Endodermal cell (in vitro differentiated cells): ENCODE measurements around the gene ZBTB49. TPM values are rescaled to one million over a fixed set of nuclear protein-coding genes. Genes with fewer than 3 reads are reported as not detected.

Experiments
- DNase-seq: peaks from one replicate; pipeline ENCODE4 v3.0.0-alpha.2; 2017
- H3K27ac ChIP-seq: 2 replicates; pipeline ENCODE4 v1.5.1; 2013; ENCODE audit warnings: mild to moderate bottlenecking, low read depth, low read length, moderate library complexity
- H3K27me3 ChIP-seq: 2 replicates; pipeline ENCODE4 v1.6.1; 2013; ENCODE audit warnings: mild to moderate bottlenecking, low read length, moderate library complexity; ENCODE audit not compliant: insufficient read depth, control insufficient read depth, poor library complexity, severe bottlenecking
- H3K36me3 ChIP-seq: 2 replicates; pipeline ENCODE4 v1.7.0; 2013; ENCODE audit warnings: mild to moderate bottlenecking, low read length, moderate library complexity; ENCODE audit not compliant: control insufficient read depth, insufficient read depth
- H3K4me1 ChIP-seq: one replicate; pipeline ENCODE4 v1.7.0; 2013; ENCODE audit warnings: low read length; ENCODE audit not compliant: control insufficient read depth, insufficient read depth
- H3K4me3 ChIP-seq: 2 replicates; pipeline ENCODE4 v1.5.1; 2013; ENCODE audit warnings: mild to moderate bottlenecking, low read length, moderate library complexity
- H3K9ac ChIP-seq: 2 replicates; pipeline ENCODE4 v1.6.1; 2013; ENCODE audit warnings: mild to moderate bottlenecking, low read length, moderate library complexity; ENCODE audit not compliant: poor library complexity, severe bottlenecking; ENCODE audit errors: extremely low read depth
- H3K9me3 ChIP-seq: 2 replicates; pipeline ENCODE4 v1.6.1; 2013; ENCODE audit warnings: mild to moderate bottlenecking, low read length, moderate library complexity; ENCODE audit not compliant: control insufficient read depth
- H3K27ac Mint-ChIP-seq: 2 replicates; pipeline ENCODE4 v1.8.0; 2020; ENCODE audit warnings: mixed read lengths
- H3K27me3 Mint-ChIP-seq: 2 replicates; pipeline ENCODE4 v1.8.0; 2021; ENCODE audit warnings: mild to moderate bottlenecking, mixed read lengths; ENCODE audit not compliant: insufficient read depth
- H3K36me3 Mint-ChIP-seq: 2 replicates; pipeline ENCODE4 v1.8.0; 2020; ENCODE audit warnings: low read depth, mixed read lengths
- H3K4me1 Mint-ChIP-seq: 2 replicates; pipeline ENCODE4 v1.8.0; 2020; ENCODE audit warnings: mixed read lengths
- H3K4me3 Mint-ChIP-seq: 2 replicates; pipeline ENCODE4 v1.8.0; 2020; ENCODE audit warnings: mild to moderate bottlenecking, moderate library complexity, mixed read lengths
- H3K9me3 Mint-ChIP-seq: 2 replicates; pipeline ENCODE4 v1.8.0; 2020; ENCODE audit warnings: mild to moderate bottlenecking, mixed read lengths
- CTCF ChIP-seq: fragments of 200-600 bp; sonication (generic); conservative IDR thresholded peaks from 2 replicates; pipeline ENCODE4 v1.5.0; 2021; ENCODE audit warnings: antibody characterized with exemption, mild to moderate bottlenecking
- WGBS, 2 experiments: methylation state at CpG; one replicate each; pipeline versions ENCODE4 v1.1.5 to v1.1.7; 2013; ENCODE audit warnings: missing lambda C conversion rate in 2 of 2, mixed read lengths in 1 of 2; ENCODE audit not compliant: insufficient coverage in 1 of 2, insufficient read length in 1 of 2; 5-methylcytosine and 5-hydroxymethylcytosine counted together
- total RNA-seq, 2 donors: library from RNA; stranded (reverse); fragmentation: NEBNext Ultra II Directional in 1 of 2; extraction: Animal tissue kit (Norgen Biotek cat#: 25700) in 1 of 2; gene quantifications; 2 replicates in 1 of 2; 3 replicates in 1 of 2; pipeline ENCODE4 v1.2.1, GENCODE V29; 2021

ZBTB49 gene
- total RNA-seq, 2 donors from 2014 or later = 5.9 to 8.0 TPM

- Histone ChIP-seq H3K27me3 (no peaks in the 10 kb centered on the region), H3K9me3 (no peaks in the 10 kb centered on the region), H3K27ac (no peak overlapping the region), H3K4me1 (no peaks in the 10 kb centered on the region), H3K36me3 (no peaks in the 10 kb centered on the region), H3K4me3 (no peak overlapping the region), H3K9ac (no peak overlapping the region)
- H3K9me3 Mint-ChIP-seq = no peaks in the 10 kb centered on the region
- peaks cover 10% of the 10 kb centered on the region for H3K4me1 Mint-ChIP-seq
- DNase-seq = no peak
- no peak overlapping the region for H3K4me3 Mint-ChIP-seq
- no peaks in the 10 kb centered on the region for H3K36me3 Mint-ChIP-seq
- TF ChIP-seq CTCF = no peak
- H3K27ac Mint-ChIP-seq = no peak overlapping the region
- 90 to 91% methylated on average over 5 to 11 of the region's 11 CpGs for WGBS, 2 experiments
- peaks cover 22% of the 10 kb centered on the region for H3K27me3 Mint-ChIP-seq
Measured at GRCh38 chr4:4338210-4339001, 48.4 kb downstream of the ZBTB49 start.

- Histone ChIP-seq H3K4me3 (no peak overlapping the region), H3K9me3 (no peaks in the 10 kb centered on the region), H3K27me3 (no peaks in the 10 kb centered on the region), H3K36me3 (no peaks in the 10 kb centered on the region), H3K27ac (no peak overlapping the region), H3K4me1 (no peaks in the 10 kb centered on the region), H3K9ac (no peak overlapping the region)
- H3K4me3 Mint-ChIP-seq = no peak overlapping the region
- H3K9me3 Mint-ChIP-seq = no peaks in the 10 kb centered on the region
- no peak overlapping the region for H3K27ac Mint-ChIP-seq
- TF ChIP-seq CTCF = no peak
- peaks cover 17% of the 10 kb centered on the region for H3K27me3 Mint-ChIP-seq
- no peaks in the 10 kb centered on the region for H3K36me3 Mint-ChIP-seq
- DNase-seq = no peak
- 87 to 91% methylated on average over 19 to 21 of the region's 21 CpGs for WGBS, 2 experiments
- H3K4me1 Mint-ChIP-seq = peaks cover 10% of the 10 kb centered on the region
Measured at GRCh38 chr4:4339504-4340085, 49.5 kb downstream of the ZBTB49 start.

- Mint-ChIP-seq H3K27me3 (peaks cover 11% of the 10 kb centered on the region), H3K36me3 (no peaks in the 10 kb centered on the region), H3K27ac (no peak overlapping the region), H3K9me3 (no peaks in the 10 kb centered on the region), H3K4me1 (peaks cover 12% of the 10 kb centered on the region), H3K4me3 (no peak overlapping the region)
- Histone ChIP-seq H3K9me3 (no peaks in the 10 kb centered on the region), H3K36me3 (no peaks in the 10 kb centered on the region), H3K9ac (no peak overlapping the region), H3K4me3 (no peak overlapping the region), H3K4me1 (no peaks in the 10 kb centered on the region), H3K27me3 (no peaks in the 10 kb centered on the region), H3K27ac (no peak overlapping the region)
- TF ChIP-seq CTCF = no peak
- DNase-seq = no peak
- 92 to 96% methylated on average over 8 to 9 of the region's 9 CpGs for WGBS, 2 experiments
Measured at GRCh38 chr4:4341861-4342650, 52.0 kb downstream of the ZBTB49 start.
